Type B pancreatic cell (in vitro differentiated cells): Measurements from ENCODE around the gene PRKCB. TPM values are rescaled to one million over a fixed set of nuclear protein-coding genes. Genes with fewer than 3 reads are reported as not detected.

Experiments
- DNase-seq: peaks from one replicate; pipeline ENCODE4 v3.0.0; 2021; ENCODE audit warnings: mixed read lengths; ENCODE audit not compliant: unreplicated experiment; ENCODE audit errors: extremely low spot score
- H3K27ac Mint-ChIP-seq: 2 replicates; pipeline ENCODE4 v1.8.0; 2021; ENCODE audit warnings: mild to moderate bottlenecking, mixed read lengths
- H3K27me3 Mint-ChIP-seq: 2 replicates; pipeline ENCODE4 v1.8.0; 2021; ENCODE audit warnings: mixed read lengths
- H3K36me3 Mint-ChIP-seq: 2 replicates; pipeline ENCODE4 v1.8.0; 2021; ENCODE audit warnings: mixed read lengths
- H3K4me1 Mint-ChIP-seq: one replicate; pipeline ENCODE4 v1.8.0; 2021; ENCODE audit warnings: mixed read lengths; ENCODE audit not compliant: unreplicated experiment
- H3K4me3 Mint-ChIP-seq: 2 replicates; pipeline ENCODE4 v1.8.0; 2021; ENCODE audit warnings: mild to moderate bottlenecking, mixed read lengths
- H3K9me3 Mint-ChIP-seq: 2 replicates; pipeline ENCODE4 v1.8.0; 2021; ENCODE audit warnings: mixed read lengths
- CTCF ChIP-seq: fragments of 200-600 bp; sonication (generic); conservative IDR thresholded peaks from 2 replicates; pipeline ENCODE4 v1.5.0; 2021; ENCODE audit warnings: antibody characterized with exemption, mild to moderate bottlenecking
- total RNA-seq: library from RNA; stranded (reverse); gene quantifications from 2 replicates; pipeline ENCODE4 v1.2.1, GENCODE V29; 2021; ENCODE audit warnings: low replicate concordance

Gene PRKCB
- total RNA-seq, 1 donor from 2014 or later, result 10.2 TPM

- DNase-seq, result no peak
- Mint-ChIP-seq H3K27me3 (peaks cover 7% of the 10 kb centered on the region), H3K9me3 (no peaks in the 10 kb centered on the region), H3K4me1 (no peaks in the 10 kb centered on the region), H3K36me3 (no peaks in the 10 kb centered on the region), H3K27ac (no peak overlapping the region), H3K4me3 (no peak overlapping the region)
- TF ChIP-seq CTCF, result no peak
Measured at GRCh38 chr16:24168856-24169255, 333.1 kb downstream of the PRKCB start.

GRCh38 chr16:24170407-24170806, 334.6 kb downstream of the PRKCB start:
- no peak for TF ChIP-seq CTCF
- Mint-ChIP-seq H3K27ac (no peak overlapping the region), H3K4me1 (no peaks in the 10 kb centered on the region), H3K9me3 (no peaks in the 10 kb centered on the region), H3K36me3 (no peaks in the 10 kb centered on the region), H3K4me3 (no peak overlapping the region), H3K27me3 (peaks cover 3% of the 10 kb centered on the region)
- no peak for DNase-seq

- no peak for TF ChIP-seq CTCF
Measured at GRCh38 chr16:24174504-24174903, 338.7 kb downstream of the PRKCB start.

GRCh38 chr16:24174957-24175356, 339.2 kb downstream of the PRKCB start:
- Mint-ChIP-seq H3K9me3 (no peaks in the 10 kb centered on the region), H3K27ac (no peak overlapping the region), H3K27me3 (peaks cover 4% of the 10 kb centered on the region), H3K4me3 (no peak overlapping the region), H3K4me1 (no peaks in the 10 kb centered on the region), H3K36me3 (no peaks in the 10 kb centered on the region)
- DNase-seq, result no peak
- no peak for TF ChIP-seq CTCF

More at GRCh38 chr16:24174504-24174903, 338.7 kb downstream of the PRKCB start:
- no peaks in the 10 kb centered on the region for H3K9me3 Mint-ChIP-seq
- H3K4me1 Mint-ChIP-seq, result no peaks in the 10 kb centered on the region
- DNase-seq, result no peak
- no peaks in the 10 kb centered on the region for H3K36me3 Mint-ChIP-seq
- no peak overlapping the region for H3K4me3 Mint-ChIP-seq
- H3K27me3 Mint-ChIP-seq, result peaks cover 4% of the 10 kb centered on the region
- no peak overlapping the region for H3K27ac Mint-ChIP-seq

GRCh38 chr16:24178496-24178895, 342.7 kb downstream of the PRKCB start:
- Mint-ChIP-seq H3K27me3 (peaks cover 4% of the 10 kb centered on the region), H3K4me3 (no peak overlapping the region), H3K9me3 (no peaks in the 10 kb centered on the region), H3K36me3 (no peaks in the 10 kb centered on the region), H3K27ac (no peak overlapping the region), H3K4me1 (no peaks in the 10 kb centered on the region)
- DNase-seq, result no peak
- no peak for TF ChIP-seq CTCF

- no peaks in the 10 kb centered on the region for H3K36me3 Mint-ChIP-seq
- H3K4me3 Mint-ChIP-seq, result no peak overlapping the region
- no peak for DNase-seq
- H3K9me3 Mint-ChIP-seq, result no peaks in the 10 kb centered on the region
- H3K27ac Mint-ChIP-seq, result no peak overlapping the region
- H3K27me3 Mint-ChIP-seq, result peaks cover 5% of the 10 kb centered on the region
- TF ChIP-seq CTCF, result no peak
- H3K4me1 Mint-ChIP-seq, result no peaks in the 10 kb centered on the region
Measured at GRCh38 chr16:24180451-24180850, 344.7 kb downstream of the PRKCB start.
